K562 (cell line): ENCODE measurements around the gene ANO8. TPM values are rescaled to one million over a fixed set of nuclear protein-coding genes. Genes with fewer than 3 reads are reported as not detected.

Source experiments
- ARHGAP35 ChIP-seq: fragments of 450-650 bp; IDR thresholded peaks from 2 replicates; pipeline ENCODE4 v1.6.1; 2018; ENCODE audit not compliant: partially characterized antibody
- ASH1L ChIP-seq: fragments of 450-650 bp; IDR thresholded peaks from 2 replicates; pipeline ENCODE4 v1.6.1; 2018; ENCODE audit warnings: borderline replicate concordance, mild to moderate bottlenecking, low read depth; ENCODE audit not compliant: partially characterized antibody
- CBFB ChIP-seq: sonication (generic); formaldehyde crosslinking; IDR thresholded peaks from 2 replicates; pipeline ENCODE4 v1.4.0; 2020; ENCODE audit warnings: mild to moderate bottlenecking, missing genetic modification reagents
- CEBPZ ChIP-seq: fragments of 150-350 bp; IDR thresholded peaks from 2 replicates; pipeline ENCODE4 v1.6.1; 2014; ENCODE audit warnings: low read depth, mild to moderate bottlenecking, low read length, borderline replicate concordance
- CHD2 ChIP-seq: IDR thresholded peaks from 2 replicates; pipeline ENCODE4 v1.6.1; 2011; ENCODE audit warnings: low read depth, low read length
- FOXK2 ChIP-seq, 2 experiments: fragments of 450-650 bp; IDR thresholded peaks in 1 of 2; conservative IDR thresholded peaks in 1 of 2; 2 replicates each; pipeline ENCODE4 v1.6.1; 2016; ENCODE audit warnings: low read depth in 2 of 2, mild to moderate bottlenecking in 1 of 2
- HCFC1 ChIP-seq: IDR thresholded peaks from 2 replicates; pipeline ENCODE4 v1.6.1; 2012; ENCODE audit warnings: low read depth, low read length, improper control_type of control experiment
- HDAC8 ChIP-seq: fragments of 450-650 bp; IDR thresholded peaks from 2 replicates; pipeline ENCODE4 v1.6.1; 2016; ENCODE audit warnings: mild to moderate bottlenecking, missing genetic modification characterization, moderate library complexity, missing compliant biosample characterization
- HLTF ChIP-seq: fragments of 450-650 bp; IDR thresholded peaks from 2 replicates; pipeline ENCODE4 v1.6.1; 2016
- HNRNPUL1 ChIP-seq: fragments of 200-400 bp; formaldehyde crosslinking; IDR thresholded peaks from 2 replicates; pipeline ENCODE4 v1.6.1; 2017; ENCODE audit warnings: low read length
- L3MBTL2 ChIP-seq: fragments of 450-650 bp; IDR thresholded peaks from 2 replicates; pipeline ENCODE4 v1.6.1; 2016; ENCODE audit warnings: mild to moderate bottlenecking, moderate library complexity
- MCM2 ChIP-seq: fragments of 450-650 bp; IDR thresholded peaks from 2 replicates; pipeline ENCODE4 v1.6.1; 2017; ENCODE audit warnings: low read depth, mild to moderate bottlenecking
- MCM3 ChIP-seq: fragments of 450-650 bp; IDR thresholded peaks from 2 replicates; pipeline ENCODE4 v1.6.1; 2016
- NCOA6 ChIP-seq: fragments of 450-650 bp; IDR thresholded peaks from 2 replicates; pipeline ENCODE4 v1.6.1; 2017; ENCODE audit warnings: mild to moderate bottlenecking
- PTBP1 ChIP-seq: fragments of 200-400 bp; formaldehyde crosslinking; IDR thresholded peaks from 2 replicates; pipeline ENCODE4 v1.6.1; 2017; ENCODE audit warnings: low read depth, low read length
- RBFOX2 ChIP-seq: fragments of 200-400 bp; formaldehyde crosslinking; IDR thresholded peaks from 2 replicates; pipeline ENCODE4 v1.6.1; 2017; ENCODE audit warnings: low read depth, mild to moderate bottlenecking, low read length, moderate library complexity
- RBM25 ChIP-seq: fragments of 200-400 bp; formaldehyde crosslinking; IDR thresholded peaks from 2 replicates; pipeline ENCODE4 v1.6.1; 2018; ENCODE audit warnings: low read length, low read depth, moderate library complexity; ENCODE audit not compliant: severe bottlenecking
- RBM34 ChIP-seq: fragments of 200-400 bp; formaldehyde crosslinking; IDR thresholded peaks from 2 replicates; pipeline ENCODE4 v1.6.1; 2018; ENCODE audit warnings: low read length, borderline replicate concordance; ENCODE audit not compliant: insufficient read depth
- SIN3B ChIP-seq: fragments of 450-650 bp; IDR thresholded peaks from 2 replicates; pipeline ENCODE4 v1.6.1; 2017; ENCODE audit warnings: low read depth, mild to moderate bottlenecking, moderate library complexity
- TAF9B ChIP-seq: fragments of 450-650 bp; IDR thresholded peaks from 2 replicates; pipeline ENCODE4 v1.6.1; 2018; ENCODE audit warnings: mild to moderate bottlenecking; ENCODE audit not compliant: partially characterized antibody
- ZBTB5 ChIP-seq: fragments of 450-650 bp; IDR thresholded peaks from 2 replicates; pipeline ENCODE4 v1.6.1; 2017; ENCODE audit warnings: antibody characterized with exemption
- ZNF134 ChIP-seq: fragments of 250-450 bp; sonication (Bioruptor Pico); conservative IDR thresholded peaks from 2 replicates; pipeline ENCODE4 v1.4.0; 2020
- ZNF507 ChIP-seq: conservative IDR thresholded peaks from 2 replicates; pipeline ENCODE4 v1.6.1; 2017; ENCODE audit warnings: missing genetic modification characterization, missing compliant biosample characterization
- ZNF668 ChIP-seq: fragments of 250-450 bp; sonication (Bioruptor Pico); IDR thresholded peaks from 2 replicates; pipeline ENCODE4 v1.8.0; 2022; ENCODE audit warnings: mild to moderate bottlenecking, inconsistent platforms
- polyA plus RNA-seq, 8 experiments: library from polyadenylated mRNA; depleted of rRNA in 4 of 8; stranded (reverse) in 5 of 8; unstranded in 3 of 8; fragments of >200 nt; fragmentation: Nextera tagmentation in 2 of 8; fragmentation: Illumina TruSeq in 1 of 8; extraction: Ambion mirVana in 2 of 8; extraction: Trizol in 1 of 8; gene quantifications; 2 replicates each; pipeline versions ENCODE4 v1.2.1 to v1.2.3, GENCODE V29; 2011 to 2014; ENCODE audit warnings: inconsistent platforms in 1 of 8, missing spikeins in 1 of 8
- total RNA-seq, 7 experiments: library from RNA; depleted of rRNA in 6 of 7; stranded (reverse); fragments of >200 nt in 6 of 7; fragmentation: Illumina TruSeq in 2 of 7; extraction: Trizol in 2 of 7; gene quantifications; 2 replicates each; pipeline versions ENCODE4 v1.2.1 to v1.2.3, GENCODE V29; 2011 to 2021; ENCODE audit warnings: low replicate concordance in 1 of 7

ANO8 gene
- total and polyA plus RNA-seq, 9 of the 15 experiments (the other 6 are each of a cell fraction or from before 2014, with no cell fraction given), result 0.07 to 7.6 (median 2.3) TPM; not detected in 1

- TF ChIP-seq HDAC8 (tag) (0 out of 2 replicates have a peak, but pooled peaks have one; percentile 21), ZNF134 (CRISPR knock-in tag) (no peak), ZNF668 (CRISPR knock-in tag) (no peak), SIN3B (no peak), CBFB (CRISPR knock-in tag) (peak; percentile 84; the same call in 1 of the 2 replicates), PTBP1 (no peak), TAF9B (no peak), HLTF (no peak), ZNF507 (tag) (no peak), RBFOX2 (peak; percentile 19; the same call in 1 of the 2 replicates), MCM3 (no peak), MCM2 (no peak), RBM25 (peak; percentile 64), ASH1L (peak; percentile 95), CEBPZ (peak; percentile 54; the same call in 1 of the 2 replicates), NCOA6 (no peak), HCFC1 (0 out of 2 replicates have a peak, but pooled peaks have one; percentile 15), CHD2 (peak; percentile 77), ZBTB5 (no peak), L3MBTL2 (no peak; the same call in 1 of the 2 replicates), HNRNPUL1 (no peak), RBM34 (no peak), FOXK2 (conservative IDR thresholded peaks at IDR 0.05 in 1 of 2, IDR thresholded peaks at IDR 0.05 in 1 of 2; ENCODE audit: low read depth in 2 of 2) (0 out of 4 replicates have a peak, but pooled peaks of 1 of the 2 experiments have one; percentile 49), ARHGAP35 (no peak)
Measured at GRCh38 chr19:17332677-17333581, 1.7 kb downstream of the ANO8 start (continued).
